ENCODE measurements around the gene SDK2.
A peak's percentile ranks its signal among the peaks of the same experiment; 100 is the strongest.

SDK2 gene

GRCh38 chr17:73436954-73437353, 207.3 kb downstream of the SDK2 start:
- no peak for DNase-seq

GRCh38 chr17:73435412-73435811, 208.8 kb downstream of the SDK2 start:
- DNase-seq: no peak

- DNase-seq: no peak
These were observed 210.1 kb downstream of the SDK2 start for GRCh38 chr17:73434154-73434553.

- no peak for DNase-seq
These were observed 210.7 kb downstream of the SDK2 start for GRCh38 chr17:73433501-73433900.

- DNase-seq: no peak
These were observed 211.5 kb downstream of the SDK2 start for GRCh38 chr17:73432624-73433190.

- DNase-seq: no peak
These were observed 212.6 kb downstream of the SDK2 start for GRCh38 chr17:73431401-73432205.

- no peak for DNase-seq
These were observed 213.4 kb downstream of the SDK2 start for GRCh38 chr17:73430848-73431247.

- no peak for DNase-seq
These were observed 214.0 kb downstream of the SDK2 start for GRCh38 chr17:73430165-73430680.

GRCh38 chr17:73429440-73430164, 214.6 kb downstream of the SDK2 start:
- peak; percentile 81 for DNase-seq

- no peak for DNase-seq
These were observed 217.0 kb downstream of the SDK2 start for GRCh38 chr17:73427198-73427597.

- DNase-seq: no peak
These were observed 219.7 kb downstream of the SDK2 start for GRCh38 chr17:73424571-73424970.

- no peak for DNase-seq
These were observed 220.4 kb downstream of the SDK2 start for GRCh38 chr17:73423806-73424205.

GRCh38 chr17:73423159-73423715, 221.0 kb downstream of the SDK2 start:
- DNase-seq: no peak

GRCh38 chr17:73422121-73422520, 222.1 kb downstream of the SDK2 start:
- no peak for DNase-seq

GRCh38 chr17:73420897-73421296, 223.3 kb downstream of the SDK2 start:
- no peak for DNase-seq

- DNase-seq: no peak
These were observed 224.4 kb downstream of the SDK2 start for GRCh38 chr17:73419881-73420280.

GRCh38 chr17:73419051-73419450, 225.2 kb downstream of the SDK2 start:
- no peak for DNase-seq

- no peak for DNase-seq
These were observed 228.5 kb downstream of the SDK2 start for GRCh38 chr17:73415782-73416181.

- DNase-seq: no peak
These were observed 229.9 kb downstream of the SDK2 start for GRCh38 chr17:73414171-73414955.

- DNase-seq: no peak
These were observed 231.3 kb downstream of the SDK2 start for GRCh38 chr17:73412914-73413313.

GRCh38 chr17:73411313-73411747, 232.9 kb downstream of the SDK2 start:
- no peak for DNase-seq

GRCh38 chr17:73410586-73411312, 233.5 kb downstream of the SDK2 start:
- DNase-seq: no peak

Data from activated CD4-positive, alpha-beta T cell treated with anti-CD3 and anti-CD28 coated beads, Interleukin-2, amount 50 U/mL, for 16 hours (primary cell).